HG03103 (cell line): ENCODE data around the gene MED23.
A peak's percentile ranks its signal among the peaks of the same experiment; 100 is the strongest.

Experiments used
- ATAC-seq: cut with Tn5 transposase; IDR thresholded peaks from one replicate; pipeline ENCODE4 v1.9.1; 2021; ENCODE audit warnings: low read depth; ENCODE audit not compliant: unreplicated experiment

Gene MED23, protein sequence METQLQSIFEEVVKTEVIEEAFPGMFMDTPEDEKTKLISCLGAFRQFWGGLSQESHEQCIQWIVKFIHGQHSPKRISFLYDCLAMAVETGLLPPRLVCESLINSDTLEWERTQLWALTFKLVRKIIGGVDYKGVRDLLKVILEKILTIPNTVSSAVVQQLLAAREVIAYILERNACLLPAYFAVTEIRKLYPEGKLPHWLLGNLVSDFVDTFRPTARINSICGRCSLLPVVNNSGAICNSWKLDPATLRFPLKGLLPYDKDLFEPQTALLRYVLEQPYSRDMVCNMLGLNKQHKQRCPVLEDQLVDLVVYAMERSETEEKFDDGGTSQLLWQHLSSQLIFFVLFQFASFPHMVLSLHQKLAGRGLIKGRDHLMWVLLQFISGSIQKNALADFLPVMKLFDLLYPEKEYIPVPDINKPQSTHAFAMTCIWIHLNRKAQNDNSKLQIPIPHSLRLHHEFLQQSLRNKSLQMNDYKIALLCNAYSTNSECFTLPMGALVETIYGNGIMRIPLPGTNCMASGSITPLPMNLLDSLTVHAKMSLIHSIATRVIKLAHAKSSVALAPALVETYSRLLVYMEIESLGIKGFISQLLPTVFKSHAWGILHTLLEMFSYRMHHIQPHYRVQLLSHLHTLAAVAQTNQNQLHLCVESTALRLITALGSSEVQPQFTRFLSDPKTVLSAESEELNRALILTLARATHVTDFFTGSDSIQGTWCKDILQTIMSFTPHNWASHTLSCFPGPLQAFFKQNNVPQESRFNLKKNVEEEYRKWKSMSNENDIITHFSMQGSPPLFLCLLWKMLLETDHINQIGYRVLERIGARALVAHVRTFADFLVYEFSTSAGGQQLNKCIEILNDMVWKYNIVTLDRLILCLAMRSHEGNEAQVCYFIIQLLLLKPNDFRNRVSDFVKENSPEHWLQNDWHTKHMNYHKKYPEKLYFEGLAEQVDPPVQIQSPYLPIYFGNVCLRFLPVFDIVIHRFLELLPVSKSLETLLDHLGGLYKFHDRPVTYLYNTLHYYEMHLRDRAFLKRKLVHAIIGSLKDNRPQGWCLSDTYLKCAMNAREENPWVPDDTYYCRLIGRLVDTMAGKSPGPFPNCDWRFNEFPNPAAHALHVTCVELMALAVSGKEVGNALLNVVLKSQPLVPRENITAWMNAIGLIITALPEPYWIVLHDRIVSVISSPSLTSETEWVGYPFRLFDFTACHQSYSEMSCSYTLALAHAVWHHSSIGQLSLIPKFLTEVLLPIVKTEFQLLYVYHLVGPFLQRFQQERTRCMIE (N-terminal part only)

DNA sequence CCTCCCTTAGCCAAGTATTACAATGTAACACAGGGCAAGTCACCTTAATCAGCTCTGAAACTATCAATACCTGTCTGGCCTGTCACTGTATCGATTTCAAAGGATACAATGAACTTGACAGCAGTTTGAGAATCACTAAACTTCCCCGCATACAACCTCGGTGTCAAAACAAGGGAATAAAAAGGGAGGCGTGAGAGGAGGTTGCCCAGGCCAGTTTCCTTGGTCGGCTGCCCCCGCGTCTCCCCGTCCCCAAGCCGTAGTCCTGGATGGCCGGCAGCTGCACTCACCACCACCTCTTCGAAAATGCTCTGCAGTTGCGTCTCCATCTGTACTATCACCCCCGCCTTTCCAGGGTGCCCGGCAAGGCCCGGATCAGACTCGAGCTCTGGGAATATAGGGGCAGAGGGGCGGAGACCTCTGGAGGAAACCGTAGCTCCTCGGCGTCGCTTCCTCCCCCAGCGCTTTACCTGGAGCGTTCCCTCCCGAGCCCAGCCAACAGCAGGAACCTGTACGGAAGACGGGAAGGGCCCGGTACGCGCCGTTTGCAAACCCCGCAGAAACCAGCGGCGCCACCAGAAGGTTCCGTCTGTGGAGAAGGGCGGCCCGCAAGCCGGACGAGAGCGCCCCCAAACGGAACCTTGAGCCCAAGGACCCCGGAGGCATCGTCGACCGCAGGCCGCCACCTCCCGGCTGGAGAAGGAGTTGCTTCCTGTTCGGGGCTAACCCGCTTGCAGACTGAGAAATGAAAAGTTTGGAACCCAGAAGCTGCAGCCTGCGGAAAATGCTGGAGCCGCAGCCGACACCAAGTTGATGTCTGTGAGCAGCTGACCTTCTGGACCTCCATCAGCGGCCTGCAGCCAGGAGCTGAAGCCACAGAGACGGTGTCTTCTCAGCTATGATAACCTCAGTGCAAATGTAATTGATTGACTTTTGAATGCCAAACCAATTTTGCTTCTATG is at the start of gene MED23:
Gene MED23, minus strand, starts transcription at position 519 of the 959 bp plus-strand sequence. Its CDS starts 193 bp downstream, at position 326.
- peak; percentile 95 for ATAC-seq

DNA sequence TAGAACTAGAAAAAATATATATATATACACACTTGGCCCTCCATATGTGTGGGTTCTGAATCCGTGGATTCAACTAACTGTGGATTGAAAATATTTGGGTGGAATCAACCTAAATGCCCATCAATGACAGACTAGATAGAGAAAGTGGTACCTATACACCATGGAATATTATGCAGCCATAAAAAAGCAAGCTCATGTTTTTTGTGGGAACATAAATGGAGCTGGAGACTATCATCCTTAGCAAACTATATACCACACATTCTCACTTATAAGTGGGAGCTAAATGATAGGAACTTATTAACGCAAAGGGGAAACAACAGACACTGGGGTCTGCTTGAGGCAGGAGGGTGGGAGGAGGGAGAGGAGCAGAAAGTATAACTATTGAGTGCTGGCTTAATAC is 45.1 kb upstream of the MED23 start:
- ATAC-seq: no peak

DNA sequence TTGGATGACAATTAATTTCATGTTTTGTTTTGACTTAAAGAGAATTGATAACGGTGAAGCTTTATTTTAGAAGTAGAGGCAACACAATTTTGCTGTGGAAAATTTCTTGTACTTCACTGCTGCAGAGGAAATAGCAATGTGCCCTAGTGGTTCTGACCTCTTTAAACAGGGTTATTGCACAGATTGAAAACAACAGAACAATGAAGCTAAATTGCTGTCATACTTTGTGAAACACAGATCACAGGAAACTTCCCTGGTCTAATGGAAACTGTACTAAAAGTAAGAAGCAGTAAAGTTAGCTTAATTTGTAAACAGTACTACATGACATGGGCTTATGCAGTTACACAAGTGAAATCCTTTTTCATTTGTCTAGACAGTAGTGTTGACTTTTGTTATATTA is 41.8 kb upstream of the MED23 start:
- no peak for ATAC-seq

DNA sequence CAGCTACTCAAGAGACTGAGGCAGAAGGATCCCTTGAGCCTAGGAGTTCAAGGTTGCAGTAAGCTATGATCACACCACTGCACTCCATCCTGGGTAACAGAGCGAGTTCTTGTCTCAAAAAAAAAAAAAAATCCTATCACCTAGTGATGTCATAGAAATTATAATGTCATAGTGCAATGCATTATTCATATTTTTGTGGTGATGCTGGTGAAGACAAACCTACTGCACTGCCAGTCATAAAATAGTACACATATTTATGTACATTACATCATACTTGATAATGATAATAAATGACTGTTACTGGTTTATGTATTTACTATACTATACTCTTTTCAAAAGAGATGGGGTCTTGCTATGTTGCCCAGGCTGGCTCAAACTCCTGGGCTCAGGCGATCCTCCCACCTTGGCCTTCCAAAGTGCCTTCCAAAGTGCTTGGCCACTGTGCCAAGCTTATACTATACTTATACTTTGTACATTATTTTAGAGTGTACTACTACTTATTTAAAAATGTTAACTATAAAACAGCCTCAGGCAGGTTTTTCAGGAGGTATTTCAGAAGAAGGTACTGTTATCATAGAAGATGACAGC is 35.6 kb upstream of the MED23 start:
- ATAC-seq: no peak

DNA sequence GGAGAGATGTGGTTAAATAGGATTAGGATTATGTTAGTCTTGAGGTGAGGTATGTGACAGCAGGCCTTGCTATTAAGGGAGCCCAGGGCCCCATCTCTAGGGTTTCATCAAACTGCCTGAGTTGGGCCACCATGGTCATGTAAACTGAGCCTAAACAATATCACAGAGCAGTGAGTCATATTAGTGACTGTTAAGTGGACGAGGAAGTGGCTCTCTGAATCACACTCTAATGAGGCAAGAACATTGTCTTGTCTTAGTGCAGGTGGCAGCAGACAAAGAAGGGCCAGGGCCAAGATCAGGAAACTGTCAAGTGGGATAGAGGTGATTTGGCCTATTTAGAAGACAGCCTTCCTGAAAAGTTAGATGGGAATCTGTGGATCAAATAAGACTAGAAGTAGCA is 32.2 kb upstream of the MED23 start:
- ATAC-seq: no peak

DNA sequence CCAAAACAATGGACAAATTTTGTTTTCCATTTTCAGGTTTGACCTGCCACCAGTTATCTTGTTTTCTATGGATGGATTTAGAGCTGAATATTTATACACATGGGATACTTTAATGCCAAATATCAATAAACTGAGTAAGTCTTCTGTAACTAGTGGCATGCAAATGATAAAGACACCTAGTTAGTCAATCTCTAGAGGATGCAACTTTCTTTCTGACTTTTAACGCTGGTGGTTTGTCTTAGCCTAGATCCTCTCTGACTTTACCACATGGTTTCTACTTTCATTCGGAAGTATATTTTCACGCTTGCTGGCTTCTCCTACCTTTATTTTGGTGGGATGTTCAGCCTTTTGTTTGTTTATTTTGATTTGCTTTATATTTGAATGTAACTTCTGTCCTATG is 30.2 kb upstream of the MED23 start:
- no peak for ATAC-seq

DNA sequence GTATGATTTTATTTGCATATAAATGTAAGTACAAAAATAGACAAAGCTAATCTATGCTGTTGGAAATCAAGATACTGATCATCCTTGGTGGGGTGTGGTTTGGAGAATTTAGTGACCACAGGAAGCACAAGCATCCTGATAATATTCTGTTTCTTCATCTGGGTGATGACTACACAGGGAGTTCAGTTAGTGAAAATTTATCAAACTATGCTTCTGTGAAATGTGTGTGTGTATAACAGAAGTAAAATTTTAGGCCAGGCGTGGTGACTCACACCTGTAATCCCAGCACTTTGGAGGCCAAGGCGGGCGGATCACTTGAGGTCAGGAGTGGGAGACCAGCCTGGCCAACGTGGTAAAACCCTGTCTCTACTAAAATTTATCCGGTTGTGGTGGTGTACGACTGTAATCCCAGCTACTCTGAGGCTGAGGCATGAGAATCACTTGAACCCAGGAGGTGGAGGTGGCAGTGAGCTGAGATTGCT is 29.6 kb upstream of the MED23 start:
- ATAC-seq: no peak

DNA sequence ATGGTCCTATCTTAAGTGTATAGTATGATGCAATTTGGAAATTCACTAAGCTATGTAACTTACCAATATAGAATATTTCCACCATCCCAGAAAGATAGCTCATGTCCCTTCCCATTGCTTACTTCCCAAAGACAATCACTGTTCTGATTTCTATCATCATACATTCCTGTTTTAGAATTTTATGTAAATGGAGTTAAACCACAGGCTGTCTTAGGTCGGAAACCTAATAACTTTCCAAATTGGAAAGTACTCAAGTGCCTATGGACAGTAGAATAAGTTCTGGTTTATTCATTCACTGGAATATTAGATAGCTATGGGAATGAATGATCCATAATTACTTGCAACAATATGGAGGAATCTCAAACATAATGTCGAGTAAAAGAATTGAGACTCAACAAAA is 29.2 kb upstream of the MED23 start:
- ATAC-seq: no peak

DNA sequence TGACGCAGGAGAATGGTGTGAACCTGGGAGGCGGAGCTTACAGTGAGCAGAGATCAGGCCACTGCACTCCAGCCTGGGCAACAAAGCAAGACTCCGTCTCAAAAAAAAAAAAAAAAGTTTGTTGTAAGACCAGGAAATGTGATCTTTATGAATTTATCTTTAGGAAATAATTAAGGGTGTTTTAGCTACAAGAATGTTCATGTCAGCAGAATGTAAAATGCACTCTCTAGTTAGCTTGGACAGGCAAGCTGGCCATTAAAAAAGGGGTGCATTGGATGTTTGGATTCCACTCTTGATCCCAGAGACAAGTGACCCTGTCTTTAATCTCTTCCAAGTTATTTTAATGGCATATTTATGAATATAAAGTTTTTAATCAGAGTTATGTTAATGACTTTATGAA is 28.6 kb upstream of the MED23 start:
- no peak for ATAC-seq

DNA sequence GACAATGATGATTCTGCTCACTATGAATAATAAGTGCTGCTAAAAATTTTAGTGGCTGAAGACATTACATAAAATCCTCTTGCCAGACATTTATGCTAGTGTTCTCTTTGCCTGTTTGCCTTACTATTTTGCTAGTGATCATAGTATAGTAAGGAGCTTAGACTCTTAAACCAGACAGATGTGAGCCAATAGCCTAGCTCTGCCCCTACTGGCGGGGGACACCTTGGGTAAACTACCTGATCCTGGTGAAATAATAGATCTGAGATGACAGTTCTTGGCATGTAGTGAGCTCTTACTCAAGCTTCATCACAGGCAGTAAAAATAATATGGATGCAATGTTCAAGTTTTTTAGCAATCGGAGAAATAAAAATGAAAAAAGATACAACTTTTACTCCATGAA is 27.9 kb upstream of the MED23 start:
- no peak for ATAC-seq

DNA sequence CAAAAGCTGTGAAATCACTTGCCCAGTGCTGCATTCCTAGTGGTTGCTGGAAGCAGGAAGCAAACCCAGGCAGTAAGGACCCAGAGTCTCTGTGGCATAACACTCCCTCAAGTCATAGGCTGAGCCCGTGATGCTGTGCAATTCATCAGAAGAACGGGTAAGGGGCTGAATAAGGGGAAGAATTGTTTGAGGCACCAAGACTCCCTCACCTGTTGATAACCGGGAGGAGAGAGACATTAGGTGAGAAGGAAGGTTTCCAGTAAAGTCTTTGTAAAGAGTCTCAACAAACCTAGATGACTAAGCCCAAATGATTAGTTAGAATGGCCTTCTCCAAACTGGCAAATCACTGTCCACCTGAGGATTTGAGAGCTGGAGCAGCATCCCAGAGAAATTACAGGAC is 27.3 kb upstream of the MED23 start:
- no peak for ATAC-seq

DNA sequence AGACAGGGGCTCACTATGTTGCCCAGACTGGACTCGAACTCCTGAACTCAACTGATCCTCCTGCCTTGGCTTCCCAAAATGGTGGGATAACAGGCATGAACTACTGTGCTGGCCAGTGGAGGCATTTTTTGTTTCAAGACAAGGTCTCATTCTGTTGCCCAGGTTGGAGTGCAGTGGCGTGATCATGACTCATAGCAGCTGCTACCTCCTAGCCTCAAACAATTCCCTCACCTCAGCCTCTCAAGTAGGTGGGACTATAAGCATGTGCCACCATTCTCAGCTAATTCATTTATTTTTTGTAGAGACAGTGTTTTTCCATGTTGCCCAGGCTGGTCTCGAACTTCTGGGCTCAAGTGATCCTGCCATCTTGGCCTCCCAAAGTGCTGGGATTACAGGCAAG is 26.3 kb upstream of the MED23 start:
- no peak for ATAC-seq

DNA sequence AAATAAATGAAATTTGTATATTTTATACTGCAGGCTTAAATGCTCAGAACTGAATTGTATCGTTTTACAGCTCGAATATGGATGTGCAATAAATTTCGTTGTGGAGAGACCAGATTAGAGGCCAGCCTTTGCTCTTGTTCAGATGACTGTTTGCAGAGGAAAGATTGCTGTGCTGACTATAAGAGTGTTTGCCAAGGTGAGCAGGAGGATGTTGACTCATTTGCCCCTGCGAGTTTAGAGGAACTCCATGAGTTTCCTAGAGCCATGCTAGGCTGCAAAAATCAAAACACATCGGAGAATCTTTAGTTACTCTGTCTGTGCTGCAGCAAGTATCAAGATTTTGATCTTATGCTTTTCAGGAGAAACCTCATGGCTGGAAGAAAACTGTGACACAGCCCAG is 24.4 kb upstream of the MED23 start:
- ATAC-seq: no peak

DNA sequence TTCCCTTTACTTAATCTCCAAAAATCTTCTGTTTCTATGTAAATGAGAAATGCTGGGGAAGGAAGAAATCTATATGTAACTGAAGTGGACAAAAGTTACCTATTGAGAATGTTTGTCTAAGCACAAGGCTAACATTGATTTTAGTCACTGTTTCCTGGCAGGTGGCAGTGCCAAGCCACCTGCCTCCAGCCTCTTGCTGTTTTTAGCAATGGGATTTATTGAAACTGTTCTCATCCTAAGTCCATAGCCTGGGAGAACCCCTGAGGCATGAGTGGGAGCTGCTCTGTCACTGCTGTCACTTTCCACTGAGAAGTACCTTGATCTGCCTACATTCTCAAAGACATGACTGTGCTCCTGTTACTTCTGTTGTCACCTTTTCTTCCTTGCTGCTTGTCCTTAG is 23.7 kb upstream of the MED23 start:
- ATAC-seq: no peak

DNA sequence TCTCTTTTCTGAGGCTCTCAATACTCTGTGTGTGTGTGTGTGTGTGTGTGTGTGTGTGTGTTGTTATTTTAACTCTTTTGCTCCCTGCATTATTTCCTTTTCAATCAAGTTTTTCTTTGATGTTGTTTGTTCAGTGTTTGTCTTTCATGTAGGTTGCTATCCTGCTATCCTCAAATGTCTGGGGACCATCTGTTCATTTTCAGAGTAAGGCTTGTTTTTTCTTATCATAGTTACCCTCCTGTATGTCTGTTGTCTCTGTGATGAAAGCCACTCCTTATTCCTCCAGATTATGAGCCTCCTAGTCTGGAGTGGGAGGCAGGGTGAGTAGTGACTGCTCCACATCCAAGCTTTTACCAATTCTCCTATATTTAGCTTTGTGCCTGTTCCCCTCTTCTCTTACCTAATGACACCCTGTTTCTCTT is 18.2 kb upstream of the MED23 start:
- ATAC-seq: no peak

DNA sequence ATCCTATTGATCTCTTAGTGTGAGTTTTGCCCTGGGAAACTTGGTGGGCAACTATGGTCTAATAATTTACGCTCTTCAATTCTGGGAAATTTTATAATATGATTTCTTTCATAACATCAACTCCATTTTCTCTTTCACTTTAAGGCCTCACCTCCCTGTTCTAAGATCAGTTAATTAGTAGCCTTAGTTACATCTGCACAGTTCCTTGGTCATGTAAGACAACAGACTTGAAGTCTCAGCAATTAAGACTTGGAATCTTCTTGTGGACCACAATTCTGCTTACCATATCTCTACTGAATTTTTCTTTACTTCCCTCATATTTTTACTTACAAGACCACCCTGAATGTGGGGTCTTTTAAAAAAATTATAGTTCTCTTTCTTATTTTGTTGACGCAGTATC is 17.8 kb upstream of the MED23 start:
- no peak for ATAC-seq

DNA sequence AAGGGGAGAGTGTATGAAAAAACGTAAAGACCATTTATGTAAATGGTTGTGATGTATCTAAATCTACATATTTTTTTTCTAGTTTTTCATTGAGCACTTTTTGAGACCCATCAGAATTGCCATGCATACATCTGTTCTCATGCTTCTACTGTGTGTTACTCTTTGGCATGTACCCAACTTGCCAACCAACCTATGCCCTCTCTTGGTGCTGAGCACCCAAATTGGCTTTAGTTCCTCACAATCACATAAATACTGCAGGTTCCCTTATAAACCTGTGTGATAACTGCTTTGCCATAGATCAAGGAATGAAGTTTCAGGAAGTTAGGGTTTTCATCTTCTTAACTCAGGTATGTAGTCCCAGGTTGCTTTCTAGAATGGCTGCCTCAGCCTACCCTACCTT is 16.9 kb upstream of the MED23 start:
- ATAC-seq: no peak

DNA sequence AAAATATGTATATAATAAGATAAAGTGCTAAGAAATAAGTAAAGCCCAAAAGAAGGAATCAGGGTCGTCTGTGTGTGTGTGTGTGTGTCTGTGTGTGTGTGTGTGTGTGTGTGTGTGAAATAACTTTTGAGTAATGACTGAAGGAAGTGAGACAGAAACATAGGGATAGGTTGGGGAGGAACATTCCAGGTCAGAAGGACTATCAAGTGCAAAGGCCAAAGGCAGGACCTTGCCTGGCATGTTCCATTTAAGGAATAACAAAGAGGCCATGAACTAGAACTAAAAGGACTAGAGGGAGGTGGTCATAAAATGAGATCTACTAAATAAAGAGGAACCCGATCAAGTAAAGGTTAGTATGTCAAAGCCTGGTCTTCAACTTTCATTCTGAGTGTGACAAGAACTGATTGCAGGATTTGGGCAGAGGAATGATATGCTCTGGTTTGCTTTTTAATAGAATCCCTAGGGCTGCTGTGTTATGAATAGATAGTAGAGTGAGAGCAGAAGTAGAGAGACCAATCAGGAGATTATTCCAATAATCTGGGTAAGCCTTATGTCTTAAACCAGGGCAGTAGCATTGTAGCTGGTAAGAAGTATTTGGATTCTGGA is 15.9 kb upstream of the MED23 start:
- ATAC-seq: no peak
